K562 (cell line): ENCODE measurements around the gene CDKN1B. TPM values are rescaled to one million over a fixed set of nuclear protein-coding genes. Genes with fewer than 3 reads are reported as not detected.
A peak's percentile ranks its signal among the peaks of the same experiment; 100 is the strongest.

ENCODE experiments used
- ARNT ChIP-seq, 2 experiments: fragments of 450-650 bp; IDR thresholded peaks; 2 replicates each; pipeline ENCODE4 v1.6.1; 2016; ENCODE audit warnings: mild to moderate bottlenecking in 1 of 2
- BMI1 ChIP-seq: fragments of 150-350 bp; IDR thresholded peaks from 2 replicates; pipeline ENCODE4 v1.6.1; 2014; ENCODE audit warnings: low read length
- DPF2 ChIP-seq: fragments of 450-650 bp; IDR thresholded peaks from 2 replicates; pipeline ENCODE4 v1.6.1; 2016
- FOXK2 ChIP-seq, 2 experiments: fragments of 450-650 bp; IDR thresholded peaks in 1 of 2; conservative IDR thresholded peaks in 1 of 2; 2 replicates each; pipeline ENCODE4 v1.6.1; 2016; ENCODE audit warnings: low read depth in 2 of 2, mild to moderate bottlenecking in 1 of 2
- HNRNPLL ChIP-seq: fragments of 200-400 bp; formaldehyde crosslinking; IDR thresholded peaks from 2 replicates; pipeline ENCODE4 v1.6.1; 2017; ENCODE audit warnings: low read length, low read depth, mild to moderate bottlenecking; ENCODE audit not compliant: poor library complexity, severe bottlenecking
- KLF13 ChIP-seq: fragments of 450-650 bp; IDR thresholded peaks from 2 replicates; pipeline ENCODE4 v1.6.1; 2016; ENCODE audit warnings: missing genetic modification characterization, low read depth, mild to moderate bottlenecking, missing compliant biosample characterization, moderate library complexity, borderline replicate concordance
- LCOR ChIP-seq: sonication (generic); formaldehyde crosslinking; IDR thresholded peaks from 2 replicates; pipeline ENCODE4 v1.8.0; 2022; ENCODE audit warnings: mild to moderate bottlenecking, missing genetic modification reagents
- MEIS2 ChIP-seq: fragments of 450-650 bp; IDR thresholded peaks from 2 replicates; pipeline ENCODE4 v1.6.1; 2014; ENCODE audit warnings: mild to moderate bottlenecking; ENCODE audit not compliant: partially characterized antibody
- NCOA2 ChIP-seq, 2 experiments: fragments of 450-650 bp; IDR thresholded peaks; 2 replicates each; pipeline ENCODE4 v1.6.1; 2018; ENCODE audit warnings: mild to moderate bottlenecking in 2 of 2, moderate library complexity in 1 of 2; ENCODE audit not compliant: partially characterized antibody in 2 of 2
- NRF1 ChIP-seq, 2 experiments: fragments of 450-650 bp; IDR thresholded peaks in 1 of 2; conservative IDR thresholded peaks in 1 of 2; 2 replicates each; pipeline ENCODE4 v1.6.1; 2014; ENCODE audit warnings: mild to moderate bottlenecking in 2 of 2
- PHF8 ChIP-seq: fragments of 200-600 bp; sonication (generic); IDR thresholded peaks from 2 replicates; pipeline ENCODE4 v1.6.1; 2012; ENCODE audit warnings: mixed run types, mild to moderate bottlenecking, inconsistent platforms, low read length, moderate library complexity, borderline replicate concordance
- RBM14 ChIP-seq: fragments of 200-400 bp; formaldehyde crosslinking; IDR thresholded peaks from 2 replicates; pipeline ENCODE4 v1.6.1; 2018; ENCODE audit warnings: low read depth, mild to moderate bottlenecking, low read length, moderate library complexity, borderline replicate concordance; ENCODE audit not compliant: insufficient read depth
- SMARCA5 ChIP-seq: fragments of 450-650 bp; IDR thresholded peaks from 2 replicates; pipeline ENCODE4 v1.6.1; 2016
- TAF1 ChIP-seq: IDR thresholded peaks from 2 replicates; pipeline ENCODE4 v1.6.1; 2011; ENCODE audit warnings: mild to moderate bottlenecking, low read length, moderate library complexity; ENCODE audit not compliant: insufficient read depth, control insufficient read depth, severe bottlenecking; ENCODE audit errors: extremely low read depth
- ZNF282 ChIP-seq: sonication (generic); formaldehyde crosslinking; IDR thresholded peaks from 2 replicates; pipeline ENCODE4 v1.8.1; 2023; ENCODE audit warnings: missing genetic modification reagents
- polyA plus RNA-seq, 8 experiments: library from polyadenylated mRNA; depleted of rRNA in 4 of 8; stranded (reverse) in 5 of 8; unstranded in 3 of 8; fragments of >200 nt; fragmentation: Nextera tagmentation in 2 of 8; fragmentation: Illumina TruSeq in 1 of 8; extraction: Ambion mirVana in 2 of 8; extraction: Trizol in 1 of 8; gene quantifications; 2 replicates each; pipeline versions ENCODE4 v1.2.1 to v1.2.3, GENCODE V29; 2011 to 2014; ENCODE audit warnings: inconsistent platforms in 1 of 8, missing spikeins in 1 of 8
- total RNA-seq, 7 experiments: library from RNA; depleted of rRNA in 6 of 7; stranded (reverse); fragments of >200 nt in 6 of 7; fragmentation: Illumina TruSeq in 2 of 7; extraction: Trizol in 2 of 7; gene quantifications; 2 replicates each; pipeline versions ENCODE4 v1.2.1 to v1.2.3, GENCODE V29; 2011 to 2021; ENCODE audit warnings: low replicate concordance in 1 of 7
- TF ChIP-seq, protein P1 (sequence below), 3 experiments: IDR thresholded peaks in 2 of 3; conservative IDR thresholded peaks in 1 of 3; 2 replicates each; pipeline ENCODE4 v1.5.1; 2011 to 2012; ENCODE audit warnings: low read length in 3 of 3, mild to moderate bottlenecking in 3 of 3, control low read depth in 2 of 3, improper control_type of control experiment in 1 of 3, inconsistent platforms in 1 of 3, low read depth in 1 of 3, mixed read lengths in 1 of 3, moderate library complexity in 1 of 3; ENCODE audit not compliant: insufficient read depth in 2 of 3
- TF ChIP-seq, protein P2 (sequence below), 2 experiments: fragments of 450-650 bp; conservative IDR thresholded peaks; 2 replicates each; pipeline ENCODE4 v1.6.1; 2017; ENCODE audit warnings: mild to moderate bottlenecking in 2 of 2, moderate library complexity in 2 of 2
- TF ChIP-seq, protein P3 (sequence below): fragments of 200-800 bp; sonication (Bioruptor generic); IDR thresholded peaks from 2 replicates; pipeline ENCODE4 v1.6.1; 2017; ENCODE audit warnings: missing genetic modification characterization, missing compliant biosample characterization
- TF ChIP-seq, protein P4 (sequence below): fragments of 250-450 bp; sonication (Bioruptor Pico); IDR thresholded peaks from 2 replicates; pipeline ENCODE4 v1.9.0; 2021; ENCODE audit warnings: mild to moderate bottlenecking

Gene CDKN1B
- total and polyA plus RNA-seq, 9 of the 15 experiments (the other 6 are each of a cell fraction or from before 2014, with no cell fraction given): 2.6 to 35.2 (median 15.5) TPM

GRCh38 chr12:12696562-12697383 is 20.4 kb upstream of the CDKN1B start (continued):
- TF ChIP-seq PHF8 (peak; percentile 34; the same call in 1 of the 2 replicates), KLF13 (tag) (no peak), SMARCA5 (no peak), ARNT (IDR thresholded peaks at IDR 0.05) (0 out of 4 replicates have a peak, but pooled peaks of 1 of the 2 experiments have one; percentile 35), RBM14 (no peak), ZNF282 (no peak), NCOA2 (IDR thresholded peaks at IDR 0.05; ENCODE audit: partially characterized antibody in 2 of 2) (no peak), BMI1 (no peak), HNRNPLL (peak; percentile 66), FOXK2 (conservative IDR thresholded peaks at IDR 0.05 in 1 of 2, IDR thresholded peaks at IDR 0.05 in 1 of 2; ENCODE audit: low read depth in 2 of 2) (peak; percentile 80 to 81), TAF1 (peak; percentile 46), MEIS2 (peak; percentile 59), DPF2 (0 out of 2 replicates have a peak, but pooled peaks have one; percentile 11), NRF1 (conservative IDR thresholded peaks at IDR 0.05 in 1 of 2, IDR thresholded peaks at IDR 0.05 in 1 of 2) (peak; percentile 95), LCOR (CRISPR knock-in tag) (0 out of 2 replicates have a peak, but pooled peaks have one; percentile 44)
- TF ChIP-seq, protein P1, sequence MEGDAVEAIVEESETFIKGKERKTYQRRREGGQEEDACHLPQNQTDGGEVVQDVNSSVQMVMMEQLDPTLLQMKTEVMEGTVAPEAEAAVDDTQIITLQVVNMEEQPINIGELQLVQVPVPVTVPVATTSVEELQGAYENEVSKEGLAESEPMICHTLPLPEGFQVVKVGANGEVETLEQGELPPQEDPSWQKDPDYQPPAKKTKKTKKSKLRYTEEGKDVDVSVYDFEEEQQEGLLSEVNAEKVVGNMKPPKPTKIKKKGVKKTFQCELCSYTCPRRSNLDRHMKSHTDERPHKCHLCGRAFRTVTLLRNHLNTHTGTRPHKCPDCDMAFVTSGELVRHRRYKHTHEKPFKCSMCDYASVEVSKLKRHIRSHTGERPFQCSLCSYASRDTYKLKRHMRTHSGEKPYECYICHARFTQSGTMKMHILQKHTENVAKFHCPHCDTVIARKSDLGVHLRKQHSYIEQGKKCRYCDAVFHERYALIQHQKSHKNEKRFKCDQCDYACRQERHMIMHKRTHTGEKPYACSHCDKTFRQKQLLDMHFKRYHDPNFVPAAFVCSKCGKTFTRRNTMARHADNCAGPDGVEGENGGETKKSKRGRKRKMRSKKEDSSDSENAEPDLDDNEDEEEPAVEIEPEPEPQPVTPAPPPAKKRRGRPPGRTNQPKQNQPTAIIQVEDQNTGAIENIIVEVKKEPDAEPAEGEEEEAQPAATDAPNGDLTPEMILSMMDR (IDR thresholded peaks at IDR 0.05 in 2 of 3, conservative IDR thresholded peaks at IDR 0.05 in 1 of 3; ENCODE audit: insufficient read depth in 2 of 3, low read depth in 1 of 3, low read length in 3 of 3): no peak
- TF ChIP-seq, protein P2, sequence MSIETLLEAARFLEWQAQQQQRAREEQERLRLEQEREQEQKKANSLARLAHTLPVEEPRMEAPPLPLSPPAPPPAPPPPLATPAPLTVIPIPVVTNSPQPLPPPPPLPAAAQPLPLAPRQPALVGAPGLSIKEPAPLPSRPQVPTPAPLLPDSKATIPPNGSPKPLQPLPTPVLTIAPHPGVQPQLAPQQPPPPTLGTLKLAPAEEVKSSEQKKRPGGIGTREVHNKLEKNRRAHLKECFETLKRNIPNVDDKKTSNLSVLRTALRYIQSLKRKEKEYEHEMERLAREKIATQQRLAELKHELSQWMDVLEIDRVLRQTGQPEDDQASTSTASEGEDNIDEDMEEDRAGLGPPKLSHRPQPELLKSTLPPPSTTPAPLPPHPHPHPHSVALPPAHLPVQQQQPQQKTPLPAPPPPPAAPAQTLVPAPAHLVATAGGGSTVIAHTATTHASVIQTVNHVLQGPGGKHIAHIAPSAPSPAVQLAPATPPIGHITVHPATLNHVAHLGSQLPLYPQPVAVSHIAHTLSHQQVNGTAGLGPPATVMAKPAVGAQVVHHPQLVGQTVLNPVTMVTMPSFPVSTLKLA (conservative IDR thresholded peaks at IDR 0.05): peak; percentile 50 to 72; a peak in 3 of 4 replicates
- TF ChIP-seq, protein P3, sequence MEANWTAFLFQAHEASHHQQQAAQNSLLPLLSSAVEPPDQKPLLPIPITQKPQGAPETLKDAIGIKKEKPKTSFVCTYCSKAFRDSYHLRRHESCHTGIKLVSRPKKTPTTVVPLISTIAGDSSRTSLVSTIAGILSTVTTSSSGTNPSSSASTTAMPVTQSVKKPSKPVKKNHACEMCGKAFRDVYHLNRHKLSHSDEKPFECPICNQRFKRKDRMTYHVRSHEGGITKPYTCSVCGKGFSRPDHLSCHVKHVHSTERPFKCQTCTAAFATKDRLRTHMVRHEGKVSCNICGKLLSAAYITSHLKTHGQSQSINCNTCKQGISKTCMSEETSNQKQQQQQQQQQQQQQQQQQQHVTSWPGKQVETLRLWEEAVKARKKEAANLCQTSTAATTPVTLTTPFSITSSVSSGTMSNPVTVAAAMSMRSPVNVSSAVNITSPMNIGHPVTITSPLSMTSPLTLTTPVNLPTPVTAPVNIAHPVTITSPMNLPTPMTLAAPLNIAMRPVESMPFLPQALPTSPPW (CRISPR knock-in tag): no peak
- TF ChIP-seq, protein P4, sequence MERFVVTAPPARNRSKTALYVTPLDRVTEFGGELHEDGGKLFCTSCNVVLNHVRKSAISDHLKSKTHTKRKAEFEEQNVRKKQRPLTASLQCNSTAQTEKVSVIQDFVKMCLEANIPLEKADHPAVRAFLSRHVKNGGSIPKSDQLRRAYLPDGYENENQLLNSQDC (CRISPR knock-in tag): no peak
